Peyer's patch (tissue), 4 donors: Measurements from ENCODE around the gene GFOD1.

Source experiments
- POLR2A ChIP-seq, 2 donors: fragments of 450-650 bp; IDR thresholded peaks; one replicate each; pipeline ENCODE4 v1.5.1; 2017; ENCODE audit warnings: antibody characterized with exemption in 2 of 2, mild to moderate bottlenecking in 2 of 2, moderate library complexity in 2 of 2
- TF ChIP-seq, protein P1 (sequence below), 6 experiments: fragments of 450-650 bp in 4 of 6; fragments of 200-600 bp in 2 of 6; sonication (generic) in 1 of 6; IDR thresholded peaks; one replicate each; pipeline ENCODE4 v1.5.1; 2017 to 2019; ENCODE audit warnings: antibody characterized with exemption in 6 of 6, mild to moderate bottlenecking in 3 of 6, moderate library complexity in 1 of 6

DNA sequence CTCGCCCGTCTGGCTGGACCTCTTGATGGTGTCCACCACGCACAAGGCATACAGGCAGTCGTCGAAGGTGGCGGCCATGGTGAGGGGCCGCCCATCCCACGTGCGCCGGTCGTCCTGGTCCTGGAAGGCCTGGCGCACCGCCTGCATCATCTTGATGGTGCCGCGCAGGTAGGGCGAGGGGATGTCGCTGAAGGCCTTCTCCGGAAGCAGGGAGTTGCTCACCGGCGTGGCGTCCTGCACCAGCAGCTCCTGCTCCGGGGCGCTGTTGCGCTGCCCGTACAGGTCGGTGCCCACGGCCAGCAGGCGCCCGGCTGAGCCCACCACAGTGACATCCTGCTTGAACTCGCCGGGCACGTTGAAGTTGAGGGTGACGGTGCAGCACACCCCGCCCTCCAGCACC, 122.6 kb downstream of the GFOD1 start:
- TF ChIP-seq, protein P1, sequence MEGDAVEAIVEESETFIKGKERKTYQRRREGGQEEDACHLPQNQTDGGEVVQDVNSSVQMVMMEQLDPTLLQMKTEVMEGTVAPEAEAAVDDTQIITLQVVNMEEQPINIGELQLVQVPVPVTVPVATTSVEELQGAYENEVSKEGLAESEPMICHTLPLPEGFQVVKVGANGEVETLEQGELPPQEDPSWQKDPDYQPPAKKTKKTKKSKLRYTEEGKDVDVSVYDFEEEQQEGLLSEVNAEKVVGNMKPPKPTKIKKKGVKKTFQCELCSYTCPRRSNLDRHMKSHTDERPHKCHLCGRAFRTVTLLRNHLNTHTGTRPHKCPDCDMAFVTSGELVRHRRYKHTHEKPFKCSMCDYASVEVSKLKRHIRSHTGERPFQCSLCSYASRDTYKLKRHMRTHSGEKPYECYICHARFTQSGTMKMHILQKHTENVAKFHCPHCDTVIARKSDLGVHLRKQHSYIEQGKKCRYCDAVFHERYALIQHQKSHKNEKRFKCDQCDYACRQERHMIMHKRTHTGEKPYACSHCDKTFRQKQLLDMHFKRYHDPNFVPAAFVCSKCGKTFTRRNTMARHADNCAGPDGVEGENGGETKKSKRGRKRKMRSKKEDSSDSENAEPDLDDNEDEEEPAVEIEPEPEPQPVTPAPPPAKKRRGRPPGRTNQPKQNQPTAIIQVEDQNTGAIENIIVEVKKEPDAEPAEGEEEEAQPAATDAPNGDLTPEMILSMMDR (IDR thresholded peaks at IDR 0.05): no peak
- no peak for TF ChIP-seq POLR2A (IDR thresholded peaks at IDR 0.05)
